ENCODE results near the gene USB1. TPM values are rescaled to one million over a fixed set of nuclear protein-coding genes. Genes with fewer than 3 reads are reported as not detected.
A peak's percentile ranks its signal among the peaks of the same experiment; 100 is the strongest.

Gene USB1
- total and polyA plus RNA-seq, 7 experiments from 2014 or later, result 26.8 to 50.8 (median 28.9) TPM

DNA sequence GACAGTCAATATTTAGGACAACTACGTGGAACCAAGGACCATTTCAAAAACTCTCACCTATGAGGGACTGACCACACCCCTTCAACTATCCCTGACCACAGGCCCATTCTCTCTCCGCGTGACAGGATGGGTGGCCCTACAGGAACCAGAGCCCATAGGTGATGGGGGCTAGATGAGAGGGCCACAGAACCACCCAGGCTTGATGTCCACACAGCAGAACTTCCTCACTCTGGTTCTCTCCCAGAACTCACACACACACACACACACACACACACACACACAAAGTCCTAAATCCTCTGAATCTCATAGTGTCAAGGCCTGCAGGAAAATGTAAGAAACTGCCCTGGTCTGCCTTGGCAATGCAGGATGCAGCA lies 2.2 kb upstream of the USB1 start:
- H3K36me3 Mint-ChIP-seq, result peaks cover 0 to 11% (median 0%) of the 10 kb centered on the region in 5 donors
- Histone ChIP-seq H3K27me3 (ENCODE audit: control insufficient read depth in 2 of 2, insufficient read depth in 2 of 2, low read length in 2 of 2) (no peaks in the 10 kb centered on the region), H3K4me1 (ENCODE audit: control insufficient read depth in 2 of 2, insufficient read depth in 2 of 2, low read length in 2 of 2) (peaks cover 51 to 55% of the 10 kb centered on the region in 2 donors), H3K36me3 (ENCODE audit: control insufficient read depth in 2 of 3, insufficient read depth in 3 of 3, low read length in 3 of 3) (peaks cover 0 to 41% (median 12%) of the 10 kb centered on the region in 3 experiments), H3K4me3 (ENCODE audit: low read length) (peak overlapping the region; percentile 67), H3K9me3 (ENCODE audit: control insufficient read depth in 2 of 3, low read length in 3 of 3) (no peaks in the 10 kb centered on the region), H3K27ac (ENCODE audit: low read depth, low read length) (peak overlapping the region; percentile 85)
- POLR2A ChIA-PET, result interaction anchor here (0.6 to 2.7 kb wide), 4 partner anchors 10 to 1068 kb away, joined by 3 to 15 read pairs (median 4); no protein-coding TSS in a partner anchor
- no peaks in the 10 kb centered on the region for H3K9me3 Mint-ChIP-seq
- intact Hi-C loops (cut with micrococcal nuclease), result loop anchor here in 1 of 2 donors (1.0 to 5.0 kb wide), 3 partner anchors 191 to 407 kb away; no protein-coding TSS in a partner anchor
- DNase-seq (no peak), ATAC-seq (no peak)
- peak overlapping the region; percentile 22 to 92 (median 83) for H3K27ac Mint-ChIP-seq
- peak overlapping the region; percentile 70 to 91 (median 82) for H3K4me3 Mint-ChIP-seq
- peaks cover 27 to 73% (median 59%) of the 10 kb centered on the region in 7 donors for H3K4me1 Mint-ChIP-seq
- no peaks in the 10 kb centered on the region for H3K27me3 Mint-ChIP-seq
- CTCF ChIA-PET, result interaction anchor here (0.7 to 6.6 kb wide), 4 partner anchors 24 to 168 kb away, joined by 3 to 43 read pairs (median 10); no protein-coding TSS in a partner anchor

- peak overlapping the region; percentile 22 to 92 (median 83) for H3K27ac Mint-ChIP-seq
- intact Hi-C loops (cut with micrococcal nuclease), result loop anchor here in 1 of 2 donors (2.0 to 5.0 kb wide), 2 partner anchors 235 to 407 kb away; no protein-coding TSS in a partner anchor
- peaks cover 48 to 52% of the 10 kb centered on the region in 2 donors for H3K4me1 ChIP-seq (ENCODE audit: control insufficient read depth in 2 of 2, insufficient read depth in 2 of 2, low read length in 2 of 2)
- H3K36me3 ChIP-seq (ENCODE audit: control insufficient read depth in 2 of 3, insufficient read depth in 3 of 3, low read length in 3 of 3), result peaks cover 0 to 36% (median 12%) of the 10 kb centered on the region in 3 experiments
- peaks cover 0 to 12% (median 0%) of the 10 kb centered on the region in 5 donors for H3K36me3 Mint-ChIP-seq
- CTCF ChIA-PET, result interaction anchor here (0.7 to 6.6 kb wide), 4 partner anchors 11 to 99 kb away, joined by 4 to 43 read pairs (median 11); no protein-coding TSS in a partner anchor
- no peaks in the 10 kb centered on the region for H3K9me3 ChIP-seq (ENCODE audit: control insufficient read depth in 2 of 3, low read length in 3 of 3)
- ATAC-seq, result peak; percentile 12
- H3K4me1 Mint-ChIP-seq, result peaks cover 30 to 74% (median 59%) of the 10 kb centered on the region in 7 donors
- POLR2A ChIA-PET, result interaction anchor here (0.6 to 2.7 kb wide), 6 partner anchors 9 to 1068 kb away, joined by 3 to 15 read pairs (median 4); no protein-coding TSS in a partner anchor
- peak overlapping the region; percentile 67 for H3K4me3 ChIP-seq (ENCODE audit: low read length)
- H3K4me3 Mint-ChIP-seq, result peak overlapping the region; percentile 70 to 91 (median 82)
- peak overlapping the region; percentile 85 for H3K27ac ChIP-seq (ENCODE audit: low read depth, low read length)
- H3K27me3 Mint-ChIP-seq, result no peaks in the 10 kb centered on the region
- H3K9me3 Mint-ChIP-seq, result no peaks in the 10 kb centered on the region
- H3K27me3 ChIP-seq (ENCODE audit: control insufficient read depth in 2 of 2, insufficient read depth in 2 of 2, low read length in 2 of 2), result no peaks in the 10 kb centered on the region
- DNase-seq, result peak in 8 of 9 donors; percentile 35 to 61 (median 51)
Measured at GRCh38 chr16:57999366-57999970, 1.7 kb upstream of the USB1 start.

- Histone ChIP-seq H3K27me3 (ENCODE audit: control insufficient read depth in 2 of 2, insufficient read depth in 2 of 2, low read length in 2 of 2) (no peaks in the 10 kb centered on the region), H3K4me3 (ENCODE audit: low read length) (peak within 1 kb of the TSS; percentile 98), H3K4me1 (ENCODE audit: control insufficient read depth in 2 of 2, insufficient read depth in 2 of 2, low read length in 2 of 2) (peaks cover 42 to 46% of the 10 kb centered on the region in 2 donors), H3K36me3 (ENCODE audit: control insufficient read depth in 2 of 3, insufficient read depth in 3 of 3, low read length in 3 of 3) (peaks cover 0 to 34% (median 12%) of the 10 kb centered on the region in 3 experiments), H3K27ac (ENCODE audit: low read depth, low read length) (peak within 1 kb of the TSS; percentile 85), H3K9me3 (ENCODE audit: control insufficient read depth in 2 of 3, low read length in 3 of 3) (no peaks in the 10 kb centered on the region)
- Mint-ChIP-seq H3K27me3 (no peaks in the 10 kb centered on the region), H3K36me3 (peaks cover 0 to 12% (median 0%) of the 10 kb centered on the region in 5 donors), H3K4me1 (peaks cover 31 to 74% (median 61%) of the 10 kb centered on the region in 7 donors), H3K27ac (peak within 1 kb of the TSS; percentile 82 to 95 (median 91)), H3K9me3 (no peaks in the 10 kb centered on the region), H3K4me3 (peak within 1 kb of the TSS; percentile 85 to 94 (median 92))
- CTCF ChIA-PET, result interaction anchor here (1.0 to 6.6 kb wide), 3 partner anchors 11 to 100 kb away, joined by 6 to 43 read pairs (median 16); no protein-coding TSS in a partner anchor
- DNase-seq, result peak in 2 of 9 donors; percentile 11 to 46
- intact Hi-C loops (cut with micrococcal nuclease), result loop anchor here (1.0 to 10.0 kb wide), 12 partner anchors 15 to 1548 kb away; partner anchors contain the start of genes CSNK2A2 (in 1 of the 2), NUDT21 (in 1 of the 2) and OGFOD1 (in 1 of the 2)
- POLR2A ChIA-PET, result interaction anchor here (0.8 to 2.7 kb wide), 5 partner anchors 10 to 100 kb away, joined by 3 to 15 read pairs (median 3); no protein-coding TSS in a partner anchor
- peak; percentile 23 for ATAC-seq
Measured at GRCh38 chr16:57999971-58000705, 1.1 kb upstream of the USB1 start, which contains the start of gene ZNF319. Gene ZNF319 (minus strand): TSS chr16:58000672. CDS start chr16:57998265, 2,407 bp downstream.

- Histone ChIP-seq H3K36me3 (ENCODE audit: control insufficient read depth in 2 of 3, insufficient read depth in 3 of 3, low read length in 3 of 3) (peaks cover 0 to 17% (median 5%) of the 10 kb centered on the region in 3 experiments), H3K4me1 (ENCODE audit: control insufficient read depth in 2 of 2, insufficient read depth in 2 of 2, low read length in 2 of 2) (peaks cover 29 to 32% of the 10 kb centered on the region in 2 donors), H3K9me3 (ENCODE audit: control insufficient read depth in 2 of 3, low read length in 3 of 3) (no peaks in the 10 kb centered on the region), H3K27ac (ENCODE audit: low read depth, low read length) (peak overlapping the region; percentile 85), H3K27me3 (ENCODE audit: control insufficient read depth in 2 of 2, insufficient read depth in 2 of 2, low read length in 2 of 2) (no peaks in the 10 kb centered on the region), H3K4me3 (ENCODE audit: low read length) (peak overlapping the region; percentile 98)
- CTCF ChIA-PET, result interaction anchor here (1.0 to 6.6 kb wide), 4 partner anchors 9 to 101 kb away, joined by 3 to 43 read pairs (median 4); no protein-coding TSS in a partner anchor
- Mint-ChIP-seq H3K27ac (peak overlapping the region in 8 of 9 donors; percentile 59 to 91 (median 72)), H3K36me3 (peaks cover 0 to 20% (median 3%) of the 10 kb centered on the region in 5 donors), H3K4me3 (peak overlapping the region; percentile 85 to 94 (median 92)), H3K27me3 (no peaks in the 10 kb centered on the region), H3K9me3 (no peaks in the 10 kb centered on the region), H3K4me1 (peaks cover 32 to 72% (median 58%) of the 10 kb centered on the region in 7 donors)
- ATAC-seq (no peak), DNase-seq (no peak)
- intact Hi-C loops (cut with micrococcal nuclease), result loop anchor here (1.0 to 10.0 kb wide), 15 partner anchors 17 to 1550 kb away; partner anchors contain the start of genes CFAP20 (in 2 of the 2), KATNB1 (in 2 of the 2), MMP15 (in 2 of the 2) and CSNK2A2 (in 1 of the 2)
- POLR2A ChIA-PET, result interaction anchor here (1.0 to 2.7 kb wide), 3 partner anchors 11 to 23 kb away, joined by 3 to 15 read pairs (median 9); no protein-coding TSS in a partner anchor
Measured at GRCh38 chr16:58001781-58002415, 691 bp downstream of the USB1 start.

- H3K4me1 ChIP-seq (ENCODE audit: control insufficient read depth in 2 of 2, insufficient read depth in 2 of 2, low read length in 2 of 2), result peaks cover 24 to 27% of the 10 kb centered on the region in 2 donors
- H3K4me3 Mint-ChIP-seq, result peak overlapping the region; percentile 3 to 92 (median 46)
- ChIA-PET CTCF (interaction anchor here (0.7 to 6.6 kb wide), 3 partner anchors 96 to 102 kb away, joined by 3 to 43 read pairs (median 5); no protein-coding TSS in a partner anchor), POLR2A (no interaction called here)
- H3K27ac ChIP-seq (ENCODE audit: low read depth, low read length), result peak overlapping the region; percentile 85
- ATAC-seq (no peak), DNase-seq (no peak)
- H3K4me1 Mint-ChIP-seq, result peaks cover 36 to 70% (median 56%) of the 10 kb centered on the region in 7 donors
- peaks cover 0 to 19% (median 6%) of the 10 kb centered on the region in 5 donors for H3K36me3 Mint-ChIP-seq
- no peaks in the 10 kb centered on the region for H3K27me3 Mint-ChIP-seq
- intact Hi-C loops (cut with micrococcal nuclease), result loop anchor here (5.0 to 10.0 kb wide), 5 partner anchors 195 to 1550 kb away; partner anchors contain the start of genes CSNK2A2 (in 1 of the 2), NUDT21 (in 1 of the 2) and OGFOD1 (in 1 of the 2)
- H3K9me3 Mint-ChIP-seq, result no peaks in the 10 kb centered on the region
- peak overlapping the region in 2 of 9 donors; percentile 28 to 32 for H3K27ac Mint-ChIP-seq
- H3K27me3 ChIP-seq (ENCODE audit: control insufficient read depth in 2 of 2, insufficient read depth in 2 of 2, low read length in 2 of 2), result no peaks in the 10 kb centered on the region
- no peaks in the 10 kb centered on the region for H3K9me3 ChIP-seq (ENCODE audit: control insufficient read depth in 2 of 3, low read length in 3 of 3)
- no peak overlapping the region for H3K4me3 ChIP-seq (ENCODE audit: low read length)
- peaks cover 0 to 12% (median 3%) of the 10 kb centered on the region in 3 experiments for H3K36me3 ChIP-seq (ENCODE audit: control insufficient read depth in 2 of 3, insufficient read depth in 3 of 3, low read length in 3 of 3)
Measured at GRCh38 chr16:58002416-58002800, 1.2 kb downstream of the USB1 start.

Data from naive thymus-derived CD4-positive, alpha-beta T cell (primary cell).